Stimulated activated CD4-positive, alpha-beta T cell treated with anti-CD3 and anti-CD28 coated beads, Interleukin-12 subunit alpha, Interleukin-12 subunit beta, amount 100 ng/mL, for 4 hours (primary cell): ENCODE measurements around the gene MORC4.
"Not testable (repeated sequence)": the region's sequence is repeated elsewhere in the genome, so short reads cannot be mapped to it uniquely, and the experiment has no call there.

Experiments used
- DNase-seq: peaks from one replicate; pipeline ENCODE4 v3.0.0-alpha.2; 2020

MORC4 gene

DNA sequence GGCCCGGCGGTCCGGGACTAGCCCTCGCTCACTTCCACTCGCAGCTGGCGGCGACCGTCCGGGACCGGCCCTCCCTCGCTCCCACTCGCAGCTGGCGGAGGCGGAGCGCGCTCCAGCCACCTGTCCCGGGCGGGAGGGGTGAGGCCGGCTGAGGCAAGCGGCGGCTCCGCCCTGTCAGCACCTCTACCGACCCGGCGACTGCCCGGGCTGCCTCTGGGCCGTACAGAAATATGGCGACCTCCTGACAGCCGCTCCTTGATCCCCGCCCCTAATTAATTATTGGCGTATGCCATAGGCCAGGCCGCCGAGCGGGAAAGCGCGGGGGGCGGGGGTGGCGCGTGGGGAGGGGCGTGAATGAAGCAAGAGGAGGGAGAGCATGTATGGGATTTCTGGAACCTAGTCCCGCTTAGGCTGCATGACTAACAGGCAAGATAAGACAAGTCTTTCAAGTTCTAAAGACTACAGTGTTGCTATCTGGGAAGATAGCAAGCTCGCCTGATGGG, at the start of gene MORC4:
MORC4 (minus strand) TSS at position 200 of the 503 bp plus-strand sequence. CDS start 243 bp downstream, outside the sequence.
- DNase-seq = peak; percentile 68

- DNase-seq = no peak
These were observed 47.6 kb upstream of the MORC4 start for GRCh38 chrX:107047622-107048021.

DNA sequence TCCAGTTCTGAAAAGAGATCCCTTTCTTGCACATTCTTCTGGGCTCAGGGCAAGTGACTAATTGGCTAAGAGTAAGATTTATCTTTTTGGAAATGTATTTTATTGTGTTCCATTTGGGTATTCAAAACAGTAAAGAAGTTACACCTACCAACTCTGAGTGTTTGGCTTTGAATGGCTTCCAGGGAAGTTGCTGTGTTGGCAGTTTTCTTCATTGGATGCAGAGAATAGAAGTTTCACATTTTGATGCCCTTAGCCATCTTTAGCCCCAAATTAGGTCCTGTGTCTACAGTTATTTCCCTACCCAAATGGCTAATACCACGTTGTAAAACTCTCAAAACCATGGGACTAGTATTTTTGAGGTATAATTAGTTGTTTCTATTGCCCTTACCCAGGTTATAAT, 29.7 kb upstream of the MORC4 start:
- no peak for DNase-seq

DNA sequence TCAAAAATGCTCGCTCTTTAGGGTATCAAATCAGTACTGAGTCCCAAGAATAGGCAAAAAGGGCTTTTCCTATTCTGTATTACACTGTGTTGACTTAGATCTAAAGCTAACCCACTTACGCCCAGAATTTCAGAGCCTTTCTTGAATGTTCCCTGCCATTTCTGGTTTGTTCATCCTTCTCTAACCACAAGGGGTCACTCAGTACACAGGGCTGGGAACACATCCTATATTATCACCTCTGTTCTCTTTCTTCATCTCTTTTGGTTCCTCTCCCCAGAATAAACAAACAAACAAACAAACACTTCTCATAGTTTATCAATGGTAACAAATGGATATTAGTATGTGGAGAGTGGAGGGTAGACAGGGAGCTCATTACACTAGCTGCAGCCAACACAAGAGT, 25.5 kb upstream of the MORC4 start:
- DNase-seq = no peak

- no peak for DNase-seq
These were observed 14.9 kb upstream of the MORC4 start for GRCh38 chrX:107014936-107015335.

DNA sequence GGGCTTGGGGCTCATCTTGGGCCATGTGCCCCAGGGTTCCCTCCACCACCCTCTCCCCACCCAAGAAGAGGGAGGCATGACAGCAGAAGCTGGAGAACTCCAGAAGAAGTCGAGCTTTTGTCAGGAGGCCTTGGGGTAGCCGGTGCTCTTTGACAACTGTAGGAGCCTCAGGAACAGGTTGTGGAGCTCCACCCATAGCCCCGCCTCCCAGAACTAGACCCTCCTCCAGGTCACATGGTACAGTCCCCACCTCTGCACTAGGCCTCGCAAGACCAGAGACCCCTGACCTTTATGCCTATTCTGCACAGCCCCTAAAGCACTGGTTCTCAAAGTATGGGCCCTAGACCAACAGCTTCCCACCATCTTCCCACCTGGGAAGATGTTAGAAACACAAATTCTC, 8.0 kb upstream of the MORC4 start:
- DNase-seq = no peak

DNA sequence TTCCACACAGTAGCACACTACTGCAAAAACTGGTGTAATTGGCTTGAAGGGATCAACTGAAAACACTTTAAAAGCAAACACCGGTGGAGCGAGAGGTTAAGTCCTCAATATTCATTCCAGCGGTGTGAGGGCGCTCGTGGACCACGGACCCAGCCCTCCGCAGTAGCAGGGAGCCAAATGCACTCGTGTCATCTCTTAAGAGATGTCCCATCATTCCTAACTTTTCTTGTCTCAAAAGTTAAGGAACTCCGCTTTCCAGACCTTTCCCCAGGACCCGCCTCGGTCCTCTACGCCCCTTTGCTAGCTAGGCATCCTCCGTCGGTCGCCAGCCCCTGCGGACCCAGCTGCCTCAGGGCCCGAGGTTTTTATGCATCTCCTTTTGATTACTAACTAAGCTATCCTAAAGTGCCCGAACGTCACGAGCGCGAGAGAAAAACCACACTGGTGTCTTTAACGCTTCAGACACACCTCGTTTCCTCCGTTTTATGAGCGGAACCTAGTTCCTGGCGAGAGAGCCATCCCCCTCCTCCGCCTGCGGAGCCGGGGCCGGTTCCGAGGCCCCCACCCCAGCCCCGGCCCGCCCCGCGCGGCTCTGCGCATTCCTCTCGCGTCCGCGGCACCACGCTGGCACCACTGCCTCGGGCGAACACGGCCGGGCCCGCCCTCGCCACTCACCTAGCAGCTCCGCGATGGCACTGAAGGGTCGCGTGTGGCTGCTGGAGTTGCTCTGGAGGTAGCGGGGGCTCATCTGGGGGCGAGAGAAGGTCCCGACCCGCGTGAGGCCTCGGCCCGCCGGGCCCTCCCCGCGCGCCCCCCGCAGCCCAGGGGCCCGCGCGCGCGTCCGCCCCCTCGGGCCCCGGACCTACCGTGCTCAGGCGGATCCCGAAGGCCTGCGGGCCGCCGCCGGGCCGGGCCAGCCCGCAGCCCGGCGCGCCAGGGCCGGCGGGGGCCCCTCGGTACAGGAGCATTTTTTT, 723 bp downstream of the MORC4 start:
- DNase-seq = peak; percentile 25

DNA sequence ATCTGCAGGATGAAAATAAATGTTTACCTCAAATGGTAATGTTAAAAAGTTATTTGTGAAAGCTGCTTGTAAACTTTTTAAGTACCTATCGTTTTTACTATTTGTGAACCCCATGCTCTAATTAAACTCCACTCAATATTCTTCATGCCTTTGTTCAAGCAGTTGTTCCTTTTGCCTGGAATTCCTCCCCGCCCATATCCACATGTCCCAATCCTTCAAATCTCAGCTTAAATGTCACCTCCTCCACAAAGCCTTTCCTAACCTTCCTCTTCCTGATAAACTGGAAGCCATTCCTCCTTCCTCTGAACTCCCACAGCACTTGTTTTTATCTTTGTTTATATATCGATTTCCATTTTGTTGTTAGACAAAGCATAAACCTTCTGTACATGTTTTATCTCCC, 2.4 kb downstream of the MORC4 start:
- DNase-seq = no peak

GRCh38 chrX:106995678-106996077, 4.3 kb downstream of the MORC4 start:
- no peak for DNase-seq

DNA sequence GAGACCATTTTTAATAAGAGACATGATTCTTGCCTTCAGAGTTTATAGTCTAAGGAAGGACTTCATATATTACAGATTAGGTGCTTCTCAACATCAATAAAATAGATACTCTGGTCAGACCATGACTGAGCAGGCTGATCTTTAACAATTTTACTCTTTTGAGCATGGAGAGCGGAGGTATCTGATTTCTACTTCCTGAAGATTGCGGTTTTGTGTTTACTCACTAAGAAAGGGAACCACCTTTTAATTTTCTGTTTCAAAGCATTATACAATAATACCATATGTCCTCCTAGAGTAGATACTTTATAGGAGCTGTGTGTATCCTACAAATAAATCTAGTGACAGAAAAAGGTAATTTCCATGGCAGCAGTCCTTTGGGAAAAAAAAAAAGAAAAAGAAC, 12.5 kb downstream of the MORC4 start:
- DNase-seq = no peak

DNA sequence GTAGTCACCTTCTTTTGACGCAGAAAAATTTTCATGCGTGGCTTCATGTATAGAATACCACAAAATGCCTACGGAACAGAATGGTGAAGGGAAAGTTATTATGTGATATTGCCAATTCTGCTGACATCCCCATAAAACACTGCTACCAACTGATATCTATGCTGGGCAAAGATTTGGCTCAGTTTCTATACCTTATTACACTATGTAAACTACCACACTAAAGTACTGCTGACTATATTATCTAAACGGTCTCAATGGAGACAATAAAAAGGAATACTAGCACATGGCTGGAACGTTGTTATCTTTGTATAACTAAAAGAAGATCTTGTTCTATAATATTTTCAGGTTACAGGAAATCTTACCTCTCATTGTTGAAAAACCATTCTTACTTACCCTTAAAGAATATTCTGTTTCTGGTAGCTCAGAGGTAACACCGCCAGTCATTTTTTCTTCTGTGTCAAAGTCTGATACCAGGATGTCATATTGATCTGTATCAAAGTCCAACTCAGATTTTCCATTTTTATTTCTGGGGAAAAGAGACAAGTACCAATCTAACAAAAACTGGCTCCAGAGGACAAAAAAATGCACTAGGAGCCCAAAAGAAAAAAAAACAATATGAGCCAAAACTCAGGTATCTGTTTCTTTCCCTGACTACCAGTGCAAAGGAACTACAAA, 18.9 kb downstream of the MORC4 start:
- no peak for DNase-seq

DNA sequence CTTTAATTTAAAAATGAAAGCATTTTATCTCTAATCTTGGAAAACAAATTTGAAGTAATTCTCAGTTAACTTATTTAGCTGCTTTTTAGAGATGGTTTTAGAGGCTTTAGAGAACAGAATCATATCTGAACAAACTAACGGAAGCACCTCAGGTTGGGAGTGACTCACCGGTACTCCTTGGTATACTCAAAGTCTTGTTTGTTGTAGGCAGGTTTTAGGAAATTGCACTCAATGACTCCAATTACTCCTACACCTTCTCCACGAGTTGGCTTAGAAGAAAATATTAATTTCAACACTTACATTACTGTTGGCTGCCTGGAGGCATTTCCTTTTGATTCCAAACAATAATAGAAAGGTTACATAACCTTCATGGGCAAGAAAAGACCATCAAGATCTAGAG, 23.6 kb downstream of the MORC4 start:
- no peak for DNase-seq

DNA sequence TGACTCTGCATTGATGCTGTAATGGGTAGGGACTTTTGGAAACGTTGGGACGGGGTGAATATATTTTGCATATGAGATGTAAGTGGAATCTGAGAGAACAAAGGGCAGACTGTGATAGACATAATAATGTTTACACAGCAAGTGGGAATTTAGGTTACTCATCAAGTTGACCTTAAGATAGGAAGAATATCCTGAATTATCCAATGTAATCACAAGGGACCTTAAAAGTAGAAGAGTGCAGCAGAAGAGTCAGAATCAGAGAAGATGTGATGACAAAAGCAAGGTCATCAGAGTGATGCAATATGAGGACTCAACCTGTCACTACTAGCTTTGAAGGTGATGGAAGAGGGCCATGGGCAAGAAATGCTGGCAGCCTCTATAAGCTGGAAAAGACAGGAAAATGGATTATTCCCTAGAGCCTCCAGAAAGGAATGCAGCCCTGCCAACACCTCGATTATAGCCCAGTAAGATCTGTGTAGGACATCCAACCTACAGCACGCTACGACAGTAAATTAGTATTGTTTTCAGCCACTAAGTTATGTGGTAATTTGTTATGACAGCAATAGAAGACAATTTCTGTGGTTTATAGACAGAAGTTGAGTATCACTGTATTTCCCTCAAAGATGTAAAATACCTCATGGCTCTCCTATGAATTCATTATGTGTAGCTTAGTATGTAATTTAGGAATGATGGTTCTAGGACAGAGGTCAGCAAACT, 26.4 kb downstream of the MORC4 start:
- DNase-seq = no peak

DNA sequence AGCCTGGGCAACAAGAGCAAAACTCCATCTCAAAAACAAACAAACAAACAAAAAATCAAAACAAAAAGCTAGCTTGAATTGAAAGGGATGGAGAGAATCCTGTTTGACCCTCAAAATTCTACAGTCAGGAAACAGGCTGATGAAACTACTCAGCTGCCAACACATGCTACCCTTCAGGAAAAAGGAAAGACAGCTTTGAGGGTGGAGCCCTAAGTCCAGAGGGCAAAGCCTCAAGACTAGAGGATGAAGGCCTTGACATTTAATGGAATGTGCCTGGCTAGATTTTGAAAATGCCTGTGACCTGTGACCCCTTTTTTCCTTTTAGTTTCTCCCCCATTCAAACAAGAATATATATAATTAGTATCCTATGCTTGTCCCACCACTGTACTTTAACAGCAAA, 27.1 kb downstream of the MORC4 start:
- DNase-seq = no peak

- DNase-seq = not testable (repeated sequence)
These were observed 33.5 kb downstream of the MORC4 start for GRCh38 chrX:106966547-106966946.

DNA sequence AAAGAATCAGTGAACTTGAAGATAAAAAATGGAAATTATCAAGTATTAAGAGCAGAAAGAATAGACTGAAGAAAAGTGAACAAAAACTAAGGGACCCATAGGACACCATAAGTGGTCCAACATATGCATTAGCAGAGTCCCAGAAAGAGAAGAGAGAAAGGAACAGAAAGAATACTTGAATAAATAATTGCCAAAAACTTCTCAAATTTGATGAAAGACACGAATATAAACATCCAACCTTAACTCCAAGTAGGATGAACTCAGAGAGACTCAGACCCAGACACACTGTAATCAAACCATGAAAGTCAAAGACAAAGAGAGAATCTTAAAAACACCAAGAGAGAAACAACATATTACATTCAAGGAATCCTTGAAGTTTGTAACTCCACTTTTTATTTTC, 35.7 kb downstream of the MORC4 start:
- DNase-seq = no peak

DNA sequence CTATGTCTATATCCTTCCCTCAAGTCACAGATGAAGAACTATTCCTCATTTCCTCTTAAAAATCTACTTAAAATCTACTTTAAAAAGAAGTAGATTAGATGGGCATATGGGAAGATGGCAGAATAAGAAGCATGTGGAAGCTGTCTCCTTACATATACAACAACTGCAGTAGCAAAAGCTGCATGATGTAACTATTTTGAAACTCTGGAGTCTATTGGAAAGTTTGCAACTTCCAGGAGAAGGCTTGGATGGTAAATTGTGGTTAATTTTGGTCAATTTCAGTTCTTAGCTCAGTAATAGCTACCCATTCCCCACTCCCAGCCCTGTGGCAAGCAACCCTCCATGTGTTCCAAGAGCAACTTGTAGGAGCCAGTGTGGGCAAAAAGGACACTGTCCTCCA, 36.9 kb downstream of the MORC4 start:
- no peak for DNase-seq

DNA sequence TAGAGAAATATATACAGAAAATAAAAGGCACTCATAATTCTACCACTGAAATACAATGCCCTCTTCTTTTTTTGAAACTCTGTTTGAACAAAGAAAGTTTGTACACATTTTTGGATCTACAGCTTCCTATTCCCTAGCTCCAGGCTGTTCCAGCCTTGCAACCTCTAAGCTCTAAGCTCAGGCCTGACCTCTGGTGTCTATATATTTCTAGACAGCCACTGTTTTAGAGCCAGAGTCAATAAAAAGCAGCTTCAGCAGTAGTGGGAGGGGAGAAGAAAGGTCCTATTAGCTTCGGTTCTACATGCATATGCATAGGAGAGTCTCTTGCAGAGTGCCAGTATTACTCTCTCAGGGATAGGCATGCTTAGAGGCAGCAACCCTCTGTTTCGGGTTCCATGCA, 40.1 kb downstream of the MORC4 start:
- no peak for DNase-seq

- no peak for DNase-seq
These were observed 42.2 kb downstream of the MORC4 start for GRCh38 chrX:106957856-106958255.

DNA sequence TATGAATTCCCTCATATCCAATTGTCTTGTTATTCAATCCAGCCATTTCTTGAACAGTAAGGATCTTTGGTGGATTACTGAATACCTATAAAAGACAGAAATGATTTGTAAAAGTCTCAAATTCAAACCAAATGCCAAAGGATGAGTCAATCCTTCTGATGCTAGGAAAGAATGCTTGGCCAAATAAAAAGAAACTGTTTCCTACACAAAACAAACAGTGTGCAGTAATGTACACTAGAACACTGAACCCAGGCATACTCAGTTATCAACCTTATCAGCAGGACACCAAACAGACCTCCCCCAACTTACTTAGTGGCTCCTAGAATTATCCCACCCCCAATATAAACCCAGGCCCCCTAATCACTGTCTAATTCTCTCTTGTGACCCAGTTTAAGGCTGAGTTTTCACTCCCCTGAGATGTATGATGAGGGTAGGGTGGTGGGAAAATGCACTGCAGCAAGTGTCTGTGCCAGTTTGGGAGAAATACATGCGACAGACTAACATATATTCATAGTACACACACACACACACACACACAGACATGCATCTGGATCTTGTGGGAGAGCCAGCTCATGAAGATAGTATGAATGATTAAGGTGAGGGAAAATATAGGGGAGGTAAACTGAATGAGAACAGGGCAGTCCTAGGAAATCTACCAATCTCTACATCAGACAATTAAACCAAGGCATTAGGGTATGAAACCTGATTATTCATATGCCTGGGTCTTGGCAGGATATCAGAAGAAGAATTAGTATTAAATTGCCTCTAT, 44.8 kb downstream of the MORC4 start:
- no peak for DNase-seq

- no peak for DNase-seq
These were observed 46.0 kb downstream of the MORC4 start for GRCh38 chrX:106954041-106954440.

DNA sequence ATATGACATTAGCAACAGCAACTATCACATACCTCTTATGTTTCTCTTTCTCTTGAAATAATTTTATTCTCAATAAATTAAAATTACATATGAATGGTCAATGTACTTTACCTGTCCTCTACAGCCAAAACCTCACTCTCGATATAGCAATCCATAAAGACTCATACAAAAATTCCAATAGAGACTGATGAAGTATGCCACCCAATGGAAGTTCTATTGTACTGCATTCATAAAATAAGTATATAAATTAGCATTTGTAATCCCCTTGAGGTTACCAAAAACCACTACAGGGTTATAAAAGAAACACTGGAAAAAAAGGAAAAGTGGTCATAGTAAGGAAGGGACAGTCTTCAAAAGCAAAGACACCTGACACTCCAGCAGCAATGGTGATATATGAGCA, 47.0 kb downstream of the MORC4 start:
- DNase-seq = no peak

- DNase-seq = no peak
These were observed 47.5 kb downstream of the MORC4 start for GRCh38 chrX:106952538-106952937.
